ENCODE data around the gene GCC2.
"Not testable (repeated sequence)": the region's sequence is repeated elsewhere in the genome, so short reads cannot be mapped to it uniquely, and the experiment has no call there.

DNA sequence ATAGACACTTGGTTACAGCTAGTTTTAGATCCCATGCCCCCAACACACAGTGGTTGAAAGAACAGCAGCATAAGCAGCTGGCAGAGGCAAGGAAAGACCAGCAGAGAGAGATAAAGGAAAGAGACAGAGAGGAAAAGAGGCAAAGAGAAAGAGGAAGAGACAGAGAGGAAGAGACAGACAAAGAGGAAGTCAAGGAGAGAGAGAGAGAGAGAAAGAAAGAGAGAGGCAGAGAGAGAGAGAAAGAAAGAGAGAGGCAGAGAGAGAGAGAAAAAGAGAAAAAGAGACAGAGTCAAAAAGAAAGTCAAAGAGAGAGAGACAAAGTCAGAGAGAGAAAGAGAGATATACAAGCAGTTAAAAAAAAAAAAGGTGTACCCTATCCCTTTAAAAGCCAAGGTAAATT, 76.3 kb downstream of the GCC2 start:
- TF ChIP-seq POLR2A (IDR thresholded peaks at IDR 0.05; ENCODE audit: borderline replicate concordance, extremely low read depth, insufficient read depth, insufficient read length); TCF7L2 (IDR thresholded peaks at IDR 0.05; ENCODE audit: borderline replicate concordance, extremely low read depth, insufficient read depth, insufficient read length); EZH2 (IDR thresholded peaks at IDR 0.05); POLR2AphosphoS5 (IDR thresholded peaks at IDR 0.05; ENCODE audit: low read depth, low read length); EGR1 (IDR thresholded peaks at IDR 0.05; ENCODE audit: low read depth); SIN3A (IDR thresholded peaks at IDR 0.05; ENCODE audit: low read depth); ZNF274 (IDR thresholded peaks at IDR 0.05; ENCODE audit: low read depth, low read length); EZH2phosphoT487 (IDR thresholded peaks at IDR 0.05; ENCODE audit: borderline replicate concordance); CEBPB (IDR thresholded peaks at IDR 0.05; ENCODE audit: low read depth); SP1 (IDR thresholded peaks at IDR 0.05; ENCODE audit: low read depth): not testable (repeated sequence)
- TF ChIP-seq, protein P1, sequence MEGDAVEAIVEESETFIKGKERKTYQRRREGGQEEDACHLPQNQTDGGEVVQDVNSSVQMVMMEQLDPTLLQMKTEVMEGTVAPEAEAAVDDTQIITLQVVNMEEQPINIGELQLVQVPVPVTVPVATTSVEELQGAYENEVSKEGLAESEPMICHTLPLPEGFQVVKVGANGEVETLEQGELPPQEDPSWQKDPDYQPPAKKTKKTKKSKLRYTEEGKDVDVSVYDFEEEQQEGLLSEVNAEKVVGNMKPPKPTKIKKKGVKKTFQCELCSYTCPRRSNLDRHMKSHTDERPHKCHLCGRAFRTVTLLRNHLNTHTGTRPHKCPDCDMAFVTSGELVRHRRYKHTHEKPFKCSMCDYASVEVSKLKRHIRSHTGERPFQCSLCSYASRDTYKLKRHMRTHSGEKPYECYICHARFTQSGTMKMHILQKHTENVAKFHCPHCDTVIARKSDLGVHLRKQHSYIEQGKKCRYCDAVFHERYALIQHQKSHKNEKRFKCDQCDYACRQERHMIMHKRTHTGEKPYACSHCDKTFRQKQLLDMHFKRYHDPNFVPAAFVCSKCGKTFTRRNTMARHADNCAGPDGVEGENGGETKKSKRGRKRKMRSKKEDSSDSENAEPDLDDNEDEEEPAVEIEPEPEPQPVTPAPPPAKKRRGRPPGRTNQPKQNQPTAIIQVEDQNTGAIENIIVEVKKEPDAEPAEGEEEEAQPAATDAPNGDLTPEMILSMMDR (IDR thresholded peaks at IDR 0.05 in 2 of 3, conservative IDR thresholded peaks at IDR 0.05 in 1 of 3; ENCODE audit: borderline replicate concordance in 1 of 3, insufficient read depth in 1 of 3, low read depth in 2 of 3, low read length in 2 of 3): not testable (repeated sequence)
- TF ChIP-seq, protein P2, sequence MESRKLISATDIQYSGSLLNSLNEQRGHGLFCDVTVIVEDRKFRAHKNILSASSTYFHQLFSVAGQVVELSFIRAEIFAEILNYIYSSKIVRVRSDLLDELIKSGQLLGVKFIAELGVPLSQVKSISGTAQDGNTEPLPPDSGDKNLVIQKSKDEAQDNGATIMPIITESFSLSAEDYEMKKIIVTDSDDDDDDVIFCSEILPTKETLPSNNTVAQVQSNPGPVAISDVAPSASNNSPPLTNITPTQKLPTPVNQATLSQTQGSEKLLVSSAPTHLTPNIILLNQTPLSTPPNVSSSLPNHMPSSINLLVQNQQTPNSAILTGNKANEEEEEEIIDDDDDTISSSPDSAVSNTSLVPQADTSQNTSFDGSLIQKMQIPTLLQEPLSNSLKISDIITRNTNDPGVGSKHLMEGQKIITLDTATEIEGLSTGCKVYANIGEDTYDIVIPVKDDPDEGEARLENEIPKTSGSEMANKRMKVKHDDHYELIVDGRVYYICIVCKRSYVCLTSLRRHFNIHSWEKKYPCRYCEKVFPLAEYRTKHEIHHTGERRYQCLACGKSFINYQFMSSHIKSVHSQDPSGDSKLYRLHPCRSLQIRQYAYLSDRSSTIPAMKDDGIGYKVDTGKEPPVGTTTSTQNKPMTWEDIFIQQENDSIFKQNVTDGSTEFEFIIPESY (IDR thresholded peaks at IDR 0.05; ENCODE audit: extremely low read depth, insufficient replicate concordance, low read length): not testable (repeated sequence)
- TF ChIP-seq, protein P3, sequence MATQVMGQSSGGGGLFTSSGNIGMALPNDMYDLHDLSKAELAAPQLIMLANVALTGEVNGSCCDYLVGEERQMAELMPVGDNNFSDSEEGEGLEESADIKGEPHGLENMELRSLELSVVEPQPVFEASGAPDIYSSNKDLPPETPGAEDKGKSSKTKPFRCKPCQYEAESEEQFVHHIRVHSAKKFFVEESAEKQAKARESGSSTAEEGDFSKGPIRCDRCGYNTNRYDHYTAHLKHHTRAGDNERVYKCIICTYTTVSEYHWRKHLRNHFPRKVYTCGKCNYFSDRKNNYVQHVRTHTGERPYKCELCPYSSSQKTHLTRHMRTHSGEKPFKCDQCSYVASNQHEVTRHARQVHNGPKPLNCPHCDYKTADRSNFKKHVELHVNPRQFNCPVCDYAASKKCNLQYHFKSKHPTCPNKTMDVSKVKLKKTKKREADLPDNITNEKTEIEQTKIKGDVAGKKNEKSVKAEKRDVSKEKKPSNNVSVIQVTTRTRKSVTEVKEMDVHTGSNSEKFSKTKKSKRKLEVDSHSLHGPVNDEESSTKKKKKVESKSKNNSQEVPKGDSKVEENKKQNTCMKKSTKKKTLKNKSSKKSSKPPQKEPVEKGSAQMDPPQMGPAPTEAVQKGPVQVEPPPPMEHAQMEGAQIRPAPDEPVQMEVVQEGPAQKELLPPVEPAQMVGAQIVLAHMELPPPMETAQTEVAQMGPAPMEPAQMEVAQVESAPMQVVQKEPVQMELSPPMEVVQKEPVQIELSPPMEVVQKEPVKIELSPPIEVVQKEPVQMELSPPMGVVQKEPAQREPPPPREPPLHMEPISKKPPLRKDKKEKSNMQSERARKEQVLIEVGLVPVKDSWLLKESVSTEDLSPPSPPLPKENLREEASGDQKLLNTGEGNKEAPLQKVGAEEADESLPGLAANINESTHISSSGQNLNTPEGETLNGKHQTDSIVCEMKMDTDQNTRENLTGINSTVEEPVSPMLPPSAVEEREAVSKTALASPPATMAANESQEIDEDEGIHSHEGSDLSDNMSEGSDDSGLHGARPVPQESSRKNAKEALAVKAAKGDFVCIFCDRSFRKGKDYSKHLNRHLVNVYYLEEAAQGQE (IDR thresholded peaks at IDR 0.05; ENCODE audit: low read depth): not testable (repeated sequence)
- TF ChIP-seq, protein P4, sequence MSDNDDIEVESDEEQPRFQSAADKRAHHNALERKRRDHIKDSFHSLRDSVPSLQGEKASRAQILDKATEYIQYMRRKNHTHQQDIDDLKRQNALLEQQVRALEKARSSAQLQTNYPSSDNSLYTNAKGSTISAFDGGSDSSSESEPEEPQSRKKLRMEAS (IDR thresholded peaks at IDR 0.05): not testable (repeated sequence)
